Endothelial cell of umbilical vein (primary cell): ENCODE data around the gene KCNMB2.

Experiments
- EZH2 ChIP-seq: IDR thresholded peaks from 2 replicates; pipeline ENCODE4 v1.6.1; 2012; ENCODE audit warnings: borderline replicate concordance, low read depth, mild to moderate bottlenecking, moderate library complexity, low read length, inconsistent platforms; ENCODE audit not compliant: severe bottlenecking
- JUN ChIP-seq: IDR thresholded peaks from 2 replicates; pipeline ENCODE4 v1.6.1; 2011; ENCODE audit warnings: borderline replicate concordance, low read depth; ENCODE audit not compliant: insufficient read length, insufficient read depth
- POLR2AphosphoS5 ChIP-seq: IDR thresholded peaks from 2 replicates; pipeline ENCODE4 v1.6.1; 2012; ENCODE audit warnings: low read depth, mild to moderate bottlenecking, control low read depth, low read length, moderate library complexity; ENCODE audit not compliant: insufficient read depth
- TF ChIP-seq, protein P1 (sequence below), 2 donors: IDR thresholded peaks; 1 replicate in 1 of 2; 2 replicates in 1 of 2; pipeline ENCODE4 v1.5.1; 2011; ENCODE audit warnings: low read length in 2 of 2, mild to moderate bottlenecking in 2 of 2, moderate library complexity in 2 of 2, control low read depth in 1 of 2, inconsistent platforms in 1 of 2, low read depth in 1 of 2; ENCODE audit not compliant: insufficient read depth in 1 of 2; ENCODE audit errors: extremely low read depth in 1 of 2

DNA sequence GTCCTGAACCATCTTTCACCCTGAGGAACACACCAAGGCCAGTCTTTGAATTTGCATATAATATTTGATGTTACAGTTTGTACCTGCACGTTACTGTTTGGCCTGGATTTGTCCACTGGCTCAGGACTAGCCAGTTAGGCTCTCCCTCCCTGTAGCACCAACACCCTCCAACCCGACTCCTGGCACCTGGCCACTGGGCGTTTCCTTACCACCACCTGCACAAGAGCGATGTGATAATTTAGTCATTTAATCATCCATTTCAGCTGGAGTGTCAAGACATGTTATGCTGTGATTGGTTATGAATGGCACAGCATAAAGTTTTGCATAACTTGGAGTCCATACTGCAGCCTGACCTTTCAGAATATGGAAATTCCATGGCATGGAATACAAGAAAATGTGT lies 242.4 kb downstream of the KCNMB2 start:
- TF ChIP-seq, protein P1, sequence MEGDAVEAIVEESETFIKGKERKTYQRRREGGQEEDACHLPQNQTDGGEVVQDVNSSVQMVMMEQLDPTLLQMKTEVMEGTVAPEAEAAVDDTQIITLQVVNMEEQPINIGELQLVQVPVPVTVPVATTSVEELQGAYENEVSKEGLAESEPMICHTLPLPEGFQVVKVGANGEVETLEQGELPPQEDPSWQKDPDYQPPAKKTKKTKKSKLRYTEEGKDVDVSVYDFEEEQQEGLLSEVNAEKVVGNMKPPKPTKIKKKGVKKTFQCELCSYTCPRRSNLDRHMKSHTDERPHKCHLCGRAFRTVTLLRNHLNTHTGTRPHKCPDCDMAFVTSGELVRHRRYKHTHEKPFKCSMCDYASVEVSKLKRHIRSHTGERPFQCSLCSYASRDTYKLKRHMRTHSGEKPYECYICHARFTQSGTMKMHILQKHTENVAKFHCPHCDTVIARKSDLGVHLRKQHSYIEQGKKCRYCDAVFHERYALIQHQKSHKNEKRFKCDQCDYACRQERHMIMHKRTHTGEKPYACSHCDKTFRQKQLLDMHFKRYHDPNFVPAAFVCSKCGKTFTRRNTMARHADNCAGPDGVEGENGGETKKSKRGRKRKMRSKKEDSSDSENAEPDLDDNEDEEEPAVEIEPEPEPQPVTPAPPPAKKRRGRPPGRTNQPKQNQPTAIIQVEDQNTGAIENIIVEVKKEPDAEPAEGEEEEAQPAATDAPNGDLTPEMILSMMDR (IDR thresholded peaks at IDR 0.05; ENCODE audit: extremely low read depth in 1 of 2, insufficient read depth in 1 of 2, low read depth in 1 of 2, low read length in 2 of 2): no peak
- TF ChIP-seq EZH2 (no peak), POLR2AphosphoS5 (no peak), JUN (no peak)
